Upper lobe of right lung (tissue), 1 donor: Measurements from ENCODE around the gene TMEM163. TPM values are rescaled to one million over a fixed set of nuclear protein-coding genes. Genes with fewer than 3 reads are reported as not detected.

Experiments used
- ATAC-seq: fragments of 200-7000 bp; cut with Tn5 transposase; one replicate; pipeline ENCODE4 v1.9.1; 2020; ENCODE audit warnings: mild to moderate bottlenecking, moderate library complexity
- DNase-seq: peaks from one replicate; pipeline ENCODE4 v3.0.0-alpha.2; 2020
- H3K27ac ChIP-seq: fragments of 200-600 bp; one replicate; pipeline ENCODE4 v1.8.0; 2022
- H3K27me3 ChIP-seq: fragments of 200-600 bp; one replicate; pipeline ENCODE4 v1.8.0; 2022; ENCODE audit warnings: mild to moderate bottlenecking
- H3K36me3 ChIP-seq: fragments of 200-600 bp; one replicate; pipeline ENCODE4 v1.8.0; 2022
- H3K4me1 ChIP-seq: fragments of 200-600 bp; one replicate; pipeline ENCODE4 v1.8.0; 2022
- H3K4me3 ChIP-seq: fragments of 200-600 bp; one replicate; pipeline ENCODE4 v1.8.0; 2022; ENCODE audit warnings: mild to moderate bottlenecking
- H3K9me3 ChIP-seq: fragments of 200-600 bp; one replicate; pipeline ENCODE4 v1.8.0; 2022
- CTCF ChIP-seq: fragments of 200-600 bp; IDR thresholded peaks from one replicate; pipeline ENCODE4 v1.8.0; 2022; ENCODE audit warnings: antibody characterized with exemption
- intact Hi-C: fragments of 100-400 bp; cut with DNase I; formaldehyde crosslinking; loops from one replicate; pipeline ENCODE4 v1.11.0; 2022
- total RNA-seq: library from RNA; stranded (reverse); fragmentation: NEBNext Ultra II Directional; extraction: Animal tissue kit (Norgen Biotek cat#: 25700); gene quantifications from one replicate; pipeline ENCODE4 v1.2.1, GENCODE V29; 2021
- donor health status: DM: no; HTN: yes; CAD: no; lungs with severe emphysema.

Gene TMEM163
- total RNA-seq, 1 donor from 2014 or later, result 34.6 TPM

DNA sequence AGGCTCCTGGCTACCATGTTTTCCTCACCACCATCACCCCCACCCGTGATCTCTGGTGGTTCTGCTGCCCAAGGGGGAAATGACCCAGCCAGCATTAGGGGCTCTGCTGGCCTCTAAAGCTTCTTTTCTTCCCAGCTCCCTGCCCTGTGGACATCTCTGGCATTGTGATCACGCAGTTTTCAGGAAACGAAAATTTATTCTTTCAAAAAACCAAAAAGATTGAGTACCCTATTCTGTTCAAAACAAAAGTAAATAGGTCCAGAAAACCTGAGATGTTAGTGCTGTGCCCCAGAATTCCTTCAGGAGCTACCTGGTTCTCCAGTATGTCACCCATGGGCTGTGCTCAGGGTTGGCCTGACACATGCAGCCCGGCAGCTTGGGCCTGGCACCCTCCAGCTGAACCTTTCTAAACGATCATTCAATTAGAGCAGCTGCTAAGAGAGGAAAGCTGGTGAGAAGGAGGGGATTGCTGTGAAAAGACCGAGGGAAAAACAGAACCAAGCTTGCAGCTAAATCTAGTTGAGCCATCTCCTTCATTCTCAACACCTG is 307.4 kb downstream of the TMEM163 start:
- no peaks in the 10 kb centered on the region for H3K36me3 ChIP-seq
- H3K4me1 ChIP-seq, result peaks cover 21% of the 10 kb centered on the region
- H3K27me3 ChIP-seq, result no peaks in the 10 kb centered on the region
- intact Hi-C loops, result no loop called here
- ATAC-seq (no peak), DNase-seq (no peak)
- H3K4me3 ChIP-seq, result no peak overlapping the region
- no peak for TF ChIP-seq CTCF
- H3K9me3 ChIP-seq, result no peaks in the 10 kb centered on the region
- no peak overlapping the region for H3K27ac ChIP-seq

DNA sequence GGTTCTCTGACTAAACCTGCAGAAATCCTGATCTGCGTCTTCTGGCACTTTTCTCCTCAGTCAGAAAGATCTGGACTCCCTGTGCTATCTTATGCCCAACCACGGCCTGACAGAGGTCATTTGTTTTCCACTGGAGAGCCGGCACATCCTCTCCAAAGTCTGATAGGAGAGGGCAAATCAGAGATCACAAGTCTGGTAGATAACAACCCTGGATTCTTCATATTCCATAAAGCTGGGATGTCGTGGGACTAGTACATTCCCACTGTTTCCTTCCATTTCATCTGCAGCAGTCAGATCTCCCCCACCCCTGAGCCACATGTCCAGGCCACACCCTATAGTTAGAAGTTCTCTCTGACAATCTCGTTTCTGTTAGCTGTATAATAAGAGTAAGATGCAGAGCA is 308.0 kb downstream of the TMEM163 start:
- H3K27ac ChIP-seq, result no peak overlapping the region
- ATAC-seq (no peak), DNase-seq (no peak)
- no peak for TF ChIP-seq CTCF
- peaks cover 21% of the 10 kb centered on the region for H3K4me1 ChIP-seq
- intact Hi-C loops, result no loop called here
- no peaks in the 10 kb centered on the region for H3K9me3 ChIP-seq
- no peak overlapping the region for H3K4me3 ChIP-seq
- no peaks in the 10 kb centered on the region for H3K36me3 ChIP-seq
- H3K27me3 ChIP-seq, result no peaks in the 10 kb centered on the region

- Histone ChIP-seq H3K27me3 (no peaks in the 10 kb centered on the region), H3K4me3 (no peak overlapping the region), H3K4me1 (peaks cover 21% of the 10 kb centered on the region), H3K27ac (no peak overlapping the region), H3K9me3 (no peaks in the 10 kb centered on the region), H3K36me3 (no peaks in the 10 kb centered on the region)
- DNase-seq, result no peak
- intact Hi-C loops, result no loop called here
- peak; percentile 31 for ATAC-seq
- TF ChIP-seq CTCF, result no peak
These were observed 308.8 kb downstream of the TMEM163 start for GRCh38 chr2:134410006-134410405.

GRCh38 chr2:134408791-134409190 is 310.0 kb downstream of the TMEM163 start:
- peaks cover 9% of the 10 kb centered on the region for H3K36me3 ChIP-seq
- no peak for TF ChIP-seq CTCF
- no peaks in the 10 kb centered on the region for H3K27me3 ChIP-seq
- no peak for ATAC-seq
- no peak overlapping the region for H3K4me3 ChIP-seq
- intact Hi-C loops, result loop anchor here (10.0 kb wide), 1 partner anchor 294 kb away; no protein-coding TSS in a partner anchor
- DNase-seq, result no peak
- peaks cover 21% of the 10 kb centered on the region for H3K4me1 ChIP-seq
- H3K9me3 ChIP-seq, result no peaks in the 10 kb centered on the region
- H3K27ac ChIP-seq, result no peak overlapping the region

- H3K27ac ChIP-seq, result no peak overlapping the region
- peaks cover 21% of the 10 kb centered on the region for H3K4me1 ChIP-seq
- DNase-seq, result no peak
- H3K36me3 ChIP-seq, result peaks cover 13% of the 10 kb centered on the region
- TF ChIP-seq CTCF, result no peak
- intact Hi-C loops, result loop anchor here (10.0 kb wide), 1 partner anchor 294 kb away; no protein-coding TSS in a partner anchor
- H3K4me3 ChIP-seq, result no peak overlapping the region
- H3K9me3 ChIP-seq, result no peaks in the 10 kb centered on the region
- H3K27me3 ChIP-seq, result no peaks in the 10 kb centered on the region
- ATAC-seq, result no peak
These were observed 310.4 kb downstream of the TMEM163 start for GRCh38 chr2:134408386-134408785.
